HG02623 (cell line): Measurements from ENCODE around the gene SLC37A1.

Experiments used
- ATAC-seq: cut with Tn5 transposase; IDR thresholded peaks from one replicate; pipeline ENCODE4 v1.9.1; 2021; ENCODE audit warnings: moderate library complexity; ENCODE audit not compliant: unreplicated experiment

The SLC37A1 gene

GRCh38 chr21:42590431-42591131 is 76.9 kb downstream of the SLC37A1 start:
- ATAC-seq, result no peak

GRCh38 chr21:42591170-42591869 is 77.7 kb downstream of the SLC37A1 start:
- no peak for ATAC-seq

GRCh38 chr21:42592156-42592820 is 78.6 kb downstream of the SLC37A1 start:
- ATAC-seq, result no peak

DNA sequence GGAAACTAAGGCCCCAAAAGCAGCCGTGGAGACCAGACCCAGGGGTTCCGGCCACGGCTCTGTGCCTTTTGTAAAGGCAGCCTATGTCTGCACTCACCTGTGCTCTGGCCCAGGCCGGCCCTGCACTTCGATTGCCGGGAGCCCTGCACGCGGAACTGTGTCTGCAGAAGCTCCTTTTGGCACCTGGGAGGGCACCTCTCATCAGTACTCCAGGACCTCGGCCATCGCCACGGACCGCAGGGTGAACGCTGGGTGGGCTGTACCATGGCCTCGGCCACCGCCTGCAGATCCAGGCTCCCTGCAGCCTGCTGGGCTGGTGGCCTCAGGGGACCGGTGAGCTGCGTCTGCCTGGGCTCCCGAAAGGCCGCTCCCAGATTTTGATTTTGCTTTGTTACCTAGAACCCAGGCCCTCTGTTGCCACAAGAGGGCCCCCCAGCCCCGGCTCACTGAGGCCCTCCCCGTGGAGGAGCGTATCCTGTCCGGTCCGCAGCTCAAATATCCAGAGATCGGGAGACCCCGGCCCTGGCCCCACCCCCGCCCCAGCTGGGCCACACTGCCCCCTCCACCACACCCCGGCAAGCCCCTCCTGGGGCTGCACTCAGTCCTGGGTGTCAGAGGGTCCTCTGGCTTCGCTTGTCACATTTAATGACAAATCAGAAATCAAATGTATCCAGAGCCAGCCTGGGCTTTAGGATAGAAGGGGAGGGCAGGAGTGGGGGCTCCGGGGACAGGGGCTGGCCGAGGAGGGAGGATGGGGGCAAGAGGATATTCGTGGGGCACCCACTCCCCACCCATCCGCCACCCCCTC is 79.6 kb downstream of the SLC37A1 start:
- no peak for ATAC-seq

DNA sequence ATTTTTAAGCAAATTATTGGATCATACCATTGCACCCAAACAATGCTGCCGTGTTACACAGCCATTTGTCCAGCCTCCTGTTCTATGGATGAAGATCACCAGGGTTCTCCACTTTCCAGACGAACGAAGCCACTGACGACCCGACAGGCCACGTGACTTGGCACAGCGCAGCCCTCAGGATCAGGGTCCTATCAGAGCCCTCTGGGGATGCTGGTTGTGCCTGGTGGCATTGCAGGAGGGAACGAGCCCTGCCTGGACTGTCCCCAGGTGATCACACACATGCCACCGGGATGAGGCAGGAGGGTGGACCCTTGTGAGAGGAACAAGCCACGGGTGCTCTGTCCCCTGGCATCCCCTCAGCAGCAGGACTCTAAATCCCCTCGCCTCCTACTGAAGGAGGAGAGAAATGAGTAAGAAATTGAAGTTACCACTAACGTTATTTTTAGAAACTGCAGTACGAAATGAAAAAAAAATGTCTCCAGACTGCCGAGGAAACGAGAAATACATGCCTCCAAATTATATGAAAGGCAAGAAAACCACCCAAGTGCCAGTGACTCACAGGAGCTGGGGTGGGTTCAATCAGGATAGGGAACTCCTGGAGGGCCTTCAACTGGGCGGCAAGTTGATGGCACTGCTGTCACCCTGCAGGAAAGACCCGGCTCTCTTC is 81.1 kb downstream of the SLC37A1 start:
- no peak for ATAC-seq

- no peak for ATAC-seq
These were observed 81.9 kb downstream of the SLC37A1 start for GRCh38 chr21:42595283-42596187.

DNA sequence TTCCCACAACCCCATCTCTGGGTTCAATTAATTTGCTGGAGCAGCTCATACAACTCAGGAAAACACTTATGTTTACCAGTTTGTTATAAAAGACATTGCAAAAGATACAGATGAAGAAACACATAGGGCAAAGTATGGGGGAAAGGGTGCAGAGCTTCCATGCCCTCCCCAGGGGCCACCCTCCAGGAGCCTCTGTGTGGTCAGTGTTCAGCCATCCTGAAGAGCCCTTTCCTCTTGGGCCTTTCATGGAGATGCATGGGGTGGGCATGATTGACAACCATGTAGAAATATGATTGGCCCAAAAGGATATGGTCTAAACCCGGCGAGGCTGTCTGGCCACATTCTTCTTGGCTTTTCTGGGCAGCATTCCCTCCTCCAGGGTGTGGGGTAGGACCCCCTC is 83.0 kb downstream of the SLC37A1 start:
- no peak for ATAC-seq

DNA sequence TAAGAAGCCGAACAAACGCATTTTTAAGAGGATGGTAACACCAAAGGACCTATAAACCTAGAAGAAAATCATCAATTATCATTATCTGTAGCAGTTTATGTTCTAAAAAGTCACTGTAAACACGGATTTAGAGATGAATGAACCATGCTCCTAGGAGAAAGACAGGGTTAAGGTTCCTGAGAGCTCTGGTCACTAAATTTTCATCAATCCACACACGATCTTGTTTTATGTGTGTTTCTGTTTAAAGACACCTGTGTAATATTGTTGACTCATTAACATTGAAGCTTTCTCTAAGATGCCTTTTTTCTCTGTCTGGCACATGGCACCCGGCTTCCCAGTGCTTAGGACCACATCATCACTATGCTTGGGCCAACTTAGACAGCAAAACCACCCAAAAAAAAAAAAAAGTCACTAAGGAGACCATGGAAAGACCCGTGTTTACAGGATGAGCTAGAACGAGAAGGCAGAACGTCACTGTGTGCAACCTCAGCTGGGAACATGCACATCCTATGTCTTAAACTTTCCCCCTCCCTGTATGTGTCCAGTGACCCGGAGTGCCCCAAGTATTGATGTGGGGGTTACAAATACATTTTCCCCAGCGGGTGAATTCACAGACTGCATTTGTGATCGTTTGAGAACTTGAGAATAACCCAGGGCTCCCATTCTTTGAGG is 84.0 kb downstream of the SLC37A1 start:
- no peak for ATAC-seq

GRCh38 chr21:42598159-42598735 is 84.6 kb downstream of the SLC37A1 start:
- no peak for ATAC-seq

DNA sequence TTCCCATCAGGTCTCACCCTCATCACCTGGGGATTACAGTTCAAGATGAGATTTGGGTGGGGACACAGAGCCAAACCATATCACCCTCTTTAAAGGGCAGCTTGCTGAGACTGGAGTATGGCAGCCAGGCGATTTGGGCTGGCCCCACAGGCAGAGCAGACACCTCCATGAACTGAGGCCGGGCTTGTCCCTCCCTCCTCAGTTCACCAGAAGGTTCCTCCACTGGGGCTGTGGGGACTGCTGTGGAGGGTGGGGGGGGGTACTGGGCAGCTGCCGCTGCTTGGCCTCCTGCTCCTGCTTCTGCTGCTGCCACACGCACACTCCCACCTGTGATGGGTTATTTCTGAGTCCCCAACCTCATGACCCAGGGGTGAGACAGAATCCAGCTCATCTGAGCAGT is 85.8 kb downstream of the SLC37A1 start:
- ATAC-seq, result no peak

GRCh38 chr21:42599962-42600361 is 86.3 kb downstream of the SLC37A1 start:
- ATAC-seq, result no peak

DNA sequence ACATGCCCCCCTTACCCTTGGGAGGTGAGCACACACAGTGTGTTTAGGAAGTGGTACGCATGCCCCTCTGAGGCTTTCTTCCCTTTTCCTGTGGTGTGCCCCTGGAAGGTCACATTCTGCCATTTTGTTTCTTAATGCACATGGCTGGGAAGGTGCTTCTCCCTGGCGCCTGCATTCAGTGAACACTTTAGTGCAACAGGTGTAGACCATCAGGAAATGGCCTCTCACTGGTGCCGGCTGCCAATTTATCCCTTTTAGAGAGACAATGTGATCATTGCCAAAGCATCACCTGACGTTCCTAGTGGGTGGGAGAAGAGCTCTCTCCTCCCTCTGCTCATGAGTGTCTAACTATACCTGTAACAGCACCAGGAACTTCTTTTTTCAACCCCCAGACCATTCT is 88.0 kb downstream of the SLC37A1 start:
- ATAC-seq, result no peak

DNA sequence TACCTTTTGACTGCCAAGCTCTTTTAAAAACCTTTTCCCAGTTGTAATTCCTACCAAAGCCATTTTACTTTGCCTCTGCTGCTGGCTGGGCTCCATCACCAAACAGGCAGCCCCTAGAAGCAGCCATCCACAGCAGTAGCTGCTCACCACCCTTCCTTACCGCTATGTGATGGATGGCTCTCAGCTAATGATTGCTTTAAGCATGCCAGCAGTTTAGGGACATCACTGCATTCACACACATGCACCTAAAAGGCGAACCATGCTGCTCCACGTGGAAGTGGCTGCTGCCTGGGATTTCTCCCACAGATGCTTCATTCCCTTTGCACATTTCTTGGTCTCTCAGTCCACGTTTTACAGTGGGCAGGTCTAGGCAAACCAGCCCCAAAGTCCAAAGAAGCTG is 93.5 kb downstream of the SLC37A1 start:
- ATAC-seq, result no peak

DNA sequence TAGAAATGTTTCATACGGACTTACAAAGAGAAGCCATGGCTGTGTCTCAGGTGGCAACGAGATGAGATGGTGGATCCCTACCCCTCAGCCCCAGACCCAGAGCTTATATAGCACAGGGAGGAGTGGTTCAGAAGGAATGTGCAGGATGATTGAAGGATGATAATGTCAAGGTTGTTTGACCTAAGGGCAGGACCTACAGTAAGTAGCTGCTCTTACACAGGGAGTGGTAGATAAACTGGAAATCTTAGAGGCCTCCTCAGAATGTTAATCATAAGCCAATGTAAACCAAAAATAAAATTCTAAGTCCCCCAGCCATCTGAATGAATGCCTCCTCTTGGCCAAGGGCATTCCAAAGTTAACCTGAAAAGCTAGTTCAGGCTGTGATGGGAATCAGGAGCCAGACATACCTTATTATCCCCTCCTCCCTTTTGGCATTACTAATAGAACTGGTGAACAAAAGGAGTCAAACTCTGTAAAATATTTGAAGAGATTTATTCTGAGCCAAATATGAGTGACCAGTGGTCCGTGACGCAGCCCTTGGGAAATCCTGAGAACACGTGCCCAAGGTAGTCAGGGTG is 94.0 kb downstream of the SLC37A1 start:
- ATAC-seq, result no peak

DNA sequence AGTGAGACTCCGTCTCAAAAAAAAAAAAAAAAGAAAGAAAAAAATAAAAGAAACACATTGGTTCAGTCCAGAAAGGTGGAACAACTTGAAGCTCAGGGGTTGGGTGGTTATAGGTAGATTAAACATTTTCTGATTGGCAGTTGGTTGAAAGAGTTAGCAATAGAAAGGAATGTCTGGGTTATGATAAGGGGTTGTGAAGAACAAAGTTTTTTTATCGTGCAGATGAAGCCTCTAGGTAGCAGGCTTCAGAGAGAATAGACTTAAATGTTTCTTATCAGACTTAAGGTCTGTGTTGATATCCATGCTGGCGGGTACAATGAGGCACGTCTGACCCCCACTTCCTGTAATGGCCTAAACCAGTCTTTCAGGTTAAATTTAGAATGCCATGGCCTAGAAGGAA is 94.8 kb downstream of the SLC37A1 start:
- ATAC-seq, result no peak

GRCh38 chr21:42609811-42610210 is 96.2 kb downstream of the SLC37A1 start:
- no peak for ATAC-seq

DNA sequence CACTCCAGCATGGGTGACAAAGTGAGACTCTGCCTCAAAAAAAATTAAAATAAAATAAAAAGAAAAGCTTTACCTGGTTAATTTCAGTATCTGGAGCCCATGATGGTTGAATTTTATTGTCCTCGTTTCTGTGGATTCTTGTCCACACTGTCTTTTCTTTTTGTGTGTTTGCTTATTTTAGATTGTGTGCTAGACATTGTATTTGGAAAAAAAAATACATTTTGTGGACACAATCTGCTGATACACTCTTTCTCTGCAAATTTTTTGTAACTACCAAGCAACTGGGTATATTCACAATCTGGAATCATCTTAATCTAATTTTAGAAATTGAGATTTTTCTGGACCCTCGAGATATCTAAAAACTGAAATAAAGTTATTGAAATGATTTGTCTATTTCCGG is 98.2 kb downstream of the SLC37A1 start:
- ATAC-seq, result no peak

- no peak for ATAC-seq
These were observed 98.7 kb downstream of the SLC37A1 start for GRCh38 chr21:42612390-42612789.

DNA sequence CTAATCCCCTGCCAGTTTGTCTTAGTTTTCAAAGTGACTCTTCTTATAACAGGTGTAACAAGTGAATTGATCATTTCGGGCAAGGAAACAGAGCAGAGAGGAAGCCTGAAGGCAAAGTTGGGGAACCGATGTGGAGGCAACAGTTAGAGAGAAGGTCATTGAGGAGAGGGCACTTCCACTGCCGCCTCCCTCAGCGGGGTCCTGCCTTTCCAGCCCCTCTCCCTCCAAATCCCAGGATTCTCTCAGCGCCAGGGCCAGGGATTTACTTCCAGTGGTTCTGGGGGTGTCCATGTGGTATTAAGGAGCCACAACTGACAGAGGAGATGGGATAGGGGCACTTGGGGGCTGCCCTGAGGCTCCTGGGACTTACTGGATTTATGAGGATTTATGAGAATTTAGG is 100.1 kb downstream of the SLC37A1 start:
- ATAC-seq, result no peak
